ENCODE results near the gene CFAP68. TPM values are rescaled to one million over a fixed set of nuclear protein-coding genes. Genes with fewer than 3 reads are reported as not detected.

CFAP68 gene
- total and polyA plus RNA-seq, 2 of the 13 experiments (the other 11 are each of a cell fraction or from before 2014, with no cell fraction given): 22.2 to 25.6 TPM

DNA sequence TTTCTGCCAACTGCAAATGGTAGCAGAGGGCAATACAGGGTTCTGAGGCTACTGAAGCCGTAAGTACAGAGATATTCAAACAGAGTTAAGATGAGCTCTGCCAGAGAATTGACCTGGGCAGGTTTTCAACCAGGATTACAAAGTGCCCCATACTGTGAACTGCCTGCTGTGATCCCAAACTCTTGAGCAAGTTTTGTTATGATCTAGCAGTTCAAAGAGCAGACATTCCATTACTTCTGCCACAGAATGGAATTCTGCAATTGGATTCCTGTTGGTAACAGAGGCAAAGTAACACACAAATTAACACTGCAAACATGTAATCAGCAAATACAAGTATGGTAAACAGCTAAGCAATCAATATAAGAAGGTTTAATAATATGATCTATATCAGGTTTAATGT lies 39.2 kb upstream of the CFAP68 start (continued):
- TF ChIP-seq ZSCAN25 (CRISPR knock-in tag; IDR thresholded peaks at IDR 0.05) (peak; percentile 59; the same call in 1 of the 2 replicates), MTF1 (CRISPR knock-in tag; IDR thresholded peaks at IDR 0.05) (no peak), WIZ (CRISPR knock-in tag; IDR thresholded peaks at IDR 0.05) (no peak), NCOR1 (IDR thresholded peaks at IDR 0.05; ENCODE audit: borderline replicate concordance, low read length) (peak; percentile 83; the same call in 1 of the 2 replicates), TBX2 (CRISPR knock-in tag; IDR thresholded peaks at IDR 0.05; ENCODE audit: borderline replicate concordance) (peak; percentile 51; the same call in 1 of the 2 replicates), YEATS4 (CRISPR knock-in tag; IDR thresholded peaks at IDR 0.05; ENCODE audit: borderline replicate concordance) (no peak), ZNF746 (CRISPR knock-in tag; IDR thresholded peaks at IDR 0.05) (no peak), ZNF777 (CRISPR knock-in tag; IDR thresholded peaks at IDR 0.05) (no peak), MEIS1 (CRISPR knock-in tag; IDR thresholded peaks at IDR 0.05; ENCODE audit: borderline replicate concordance) (no peak), ZNF292 (CRISPR knock-in tag; IDR thresholded peaks at IDR 0.05; ENCODE audit: borderline replicate concordance, low read depth) (no peak), POLR2AphosphoS5 (IDR thresholded peaks at IDR 0.05; ENCODE audit: low read depth, low read length) (no peak), ZNF792 (CRISPR knock-in tag; IDR thresholded peaks at IDR 0.05) (0 out of 2 replicates have a peak, but pooled peaks have one; percentile 15), ZNF772 (CRISPR knock-in tag; IDR thresholded peaks at IDR 0.05) (no peak), PHF21A (CRISPR knock-in tag; IDR thresholded peaks at IDR 0.05) (no peak; the same call in 1 of the 2 replicates), ZNF256 (CRISPR knock-in tag; conservative IDR thresholded peaks at IDR 0.05) (no peak), ZNF205 (CRISPR knock-in tag; IDR thresholded peaks at IDR 0.05) (no peak), RFXANK (CRISPR knock-in tag; IDR thresholded peaks at IDR 0.05) (no peak)
- TF ChIP-seq, protein P1, sequence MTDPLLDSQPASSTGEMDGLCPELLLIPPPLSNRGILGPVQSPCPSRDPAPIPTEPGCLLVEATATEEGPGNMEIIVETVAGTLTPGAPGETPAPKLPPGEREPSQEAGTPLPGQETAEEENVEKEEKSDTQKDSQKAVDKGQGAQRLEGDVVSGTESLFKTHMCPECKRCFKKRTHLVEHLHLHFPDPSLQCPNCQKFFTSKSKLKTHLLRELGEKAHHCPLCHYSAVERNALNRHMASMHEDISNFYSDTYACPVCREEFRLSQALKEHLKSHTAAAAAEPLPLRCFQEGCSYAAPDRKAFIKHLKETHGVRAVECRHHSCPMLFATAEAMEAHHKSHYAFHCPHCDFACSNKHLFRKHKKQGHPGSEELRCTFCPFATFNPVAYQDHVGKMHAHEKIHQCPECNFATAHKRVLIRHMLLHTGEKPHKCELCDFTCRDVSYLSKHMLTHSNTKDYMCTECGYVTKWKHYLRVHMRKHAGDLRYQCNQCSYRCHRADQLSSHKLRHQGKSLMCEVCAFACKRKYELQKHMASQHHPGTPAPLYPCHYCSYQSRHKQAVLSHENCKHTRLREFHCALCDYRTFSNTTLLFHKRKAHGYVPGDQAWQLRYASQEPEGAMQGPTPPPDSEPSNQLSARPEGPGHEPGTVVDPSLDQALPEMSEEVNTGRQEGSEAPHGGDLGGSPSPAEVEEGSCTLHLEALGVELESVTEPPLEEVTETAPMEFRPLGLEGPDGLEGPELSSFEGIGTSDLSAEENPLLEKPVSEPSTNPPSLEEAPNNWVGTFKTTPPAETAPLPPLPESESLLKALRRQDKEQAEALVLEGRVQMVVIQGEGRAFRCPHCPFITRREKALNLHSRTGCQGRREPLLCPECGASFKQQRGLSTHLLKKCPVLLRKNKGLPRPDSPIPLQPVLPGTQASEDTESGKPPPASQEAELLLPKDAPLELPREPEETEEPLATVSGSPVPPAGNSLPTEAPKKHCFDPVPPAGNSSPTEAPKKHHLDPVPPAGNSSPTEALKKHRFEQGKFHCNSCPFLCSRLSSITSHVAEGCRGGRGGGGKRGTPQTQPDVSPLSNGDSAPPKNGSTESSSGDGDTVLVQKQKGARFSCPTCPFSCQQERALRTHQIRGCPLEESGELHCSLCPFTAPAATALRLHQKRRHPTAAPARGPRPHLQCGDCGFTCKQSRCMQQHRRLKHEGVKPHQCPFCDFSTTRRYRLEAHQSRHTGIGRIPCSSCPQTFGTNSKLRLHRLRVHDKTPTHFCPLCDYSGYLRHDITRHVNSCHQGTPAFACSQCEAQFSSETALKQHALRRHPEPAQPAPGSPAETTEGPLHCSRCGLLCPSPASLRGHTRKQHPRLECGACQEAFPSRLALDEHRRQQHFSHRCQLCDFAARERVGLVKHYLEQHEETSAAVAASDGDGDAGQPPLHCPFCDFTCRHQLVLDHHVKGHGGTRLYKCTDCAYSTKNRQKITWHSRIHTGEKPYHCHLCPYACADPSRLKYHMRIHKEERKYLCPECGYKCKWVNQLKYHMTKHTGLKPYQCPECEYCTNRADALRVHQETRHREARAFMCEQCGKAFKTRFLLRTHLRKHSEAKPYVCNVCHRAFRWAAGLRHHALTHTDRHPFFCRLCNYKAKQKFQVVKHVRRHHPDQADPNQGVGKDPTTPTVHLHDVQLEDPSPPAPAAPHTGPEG (CRISPR knock-in tag; IDR thresholded peaks at IDR 0.05): no peak
- TF ChIP-seq, protein P2, sequence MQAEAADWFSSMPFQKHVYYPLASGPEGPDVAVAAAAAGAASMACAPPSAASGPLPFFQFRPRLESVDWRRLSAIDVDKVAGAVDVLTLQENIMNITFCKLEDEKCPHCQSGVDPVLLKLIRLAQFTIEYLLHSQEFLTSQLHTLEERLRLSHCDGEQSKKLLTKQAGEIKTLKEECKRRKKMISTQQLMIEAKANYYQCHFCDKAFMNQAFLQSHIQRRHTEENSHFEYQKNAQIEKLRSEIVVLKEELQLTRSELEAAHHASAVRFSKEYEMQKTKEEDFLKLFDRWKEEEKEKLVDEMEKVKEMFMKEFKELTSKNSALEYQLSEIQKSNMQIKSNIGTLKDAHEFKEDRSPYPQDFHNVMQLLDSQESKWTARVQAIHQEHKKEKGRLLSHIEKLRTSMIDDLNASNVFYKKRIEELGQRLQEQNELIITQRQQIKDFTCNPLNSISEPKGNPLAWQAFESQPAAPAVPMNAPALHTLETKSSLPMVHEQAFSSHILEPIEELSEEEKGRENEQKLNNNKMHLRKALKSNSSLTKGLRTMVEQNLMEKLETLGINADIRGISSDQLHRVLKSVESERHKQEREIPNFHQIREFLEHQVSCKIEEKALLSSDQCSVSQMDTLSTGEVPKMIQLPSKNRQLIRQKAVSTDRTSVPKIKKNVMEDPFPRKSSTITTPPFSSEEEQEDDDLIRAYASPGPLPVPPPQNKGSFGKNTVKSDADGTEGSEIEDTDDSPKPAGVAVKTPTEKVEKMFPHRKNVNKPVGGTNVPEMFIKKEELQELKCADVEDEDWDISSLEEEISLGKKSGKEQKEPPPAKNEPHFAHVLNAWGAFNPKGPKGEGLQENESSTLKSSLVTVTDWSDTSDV (CRISPR knock-in tag; IDR thresholded peaks at IDR 0.05): no peak
- TF ChIP-seq, protein P3, sequence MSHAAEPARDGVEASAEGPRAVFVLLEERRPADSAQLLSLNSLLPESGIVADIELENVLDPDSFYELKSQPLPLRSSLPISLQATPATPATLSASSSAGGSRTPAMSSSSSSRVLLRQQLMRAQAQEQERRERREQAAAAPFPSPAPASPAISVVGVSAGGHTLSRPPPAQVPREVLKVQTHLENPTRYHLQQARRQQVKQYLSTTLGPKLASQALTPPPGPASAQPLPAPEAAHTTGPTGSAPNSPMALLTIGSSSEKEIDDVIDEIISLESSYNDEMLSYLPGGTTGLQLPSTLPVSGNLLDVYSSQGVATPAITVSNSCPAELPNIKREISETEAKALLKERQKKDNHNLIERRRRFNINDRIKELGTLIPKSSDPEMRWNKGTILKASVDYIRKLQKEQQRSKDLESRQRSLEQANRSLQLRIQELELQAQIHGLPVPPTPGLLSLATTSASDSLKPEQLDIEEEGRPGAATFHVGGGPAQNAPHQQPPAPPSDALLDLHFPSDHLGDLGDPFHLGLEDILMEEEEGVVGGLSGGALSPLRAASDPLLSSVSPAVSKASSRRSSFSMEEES (CRISPR knock-in tag; IDR thresholded peaks at IDR 0.05): no peak
- TF ChIP-seq, protein P4, sequence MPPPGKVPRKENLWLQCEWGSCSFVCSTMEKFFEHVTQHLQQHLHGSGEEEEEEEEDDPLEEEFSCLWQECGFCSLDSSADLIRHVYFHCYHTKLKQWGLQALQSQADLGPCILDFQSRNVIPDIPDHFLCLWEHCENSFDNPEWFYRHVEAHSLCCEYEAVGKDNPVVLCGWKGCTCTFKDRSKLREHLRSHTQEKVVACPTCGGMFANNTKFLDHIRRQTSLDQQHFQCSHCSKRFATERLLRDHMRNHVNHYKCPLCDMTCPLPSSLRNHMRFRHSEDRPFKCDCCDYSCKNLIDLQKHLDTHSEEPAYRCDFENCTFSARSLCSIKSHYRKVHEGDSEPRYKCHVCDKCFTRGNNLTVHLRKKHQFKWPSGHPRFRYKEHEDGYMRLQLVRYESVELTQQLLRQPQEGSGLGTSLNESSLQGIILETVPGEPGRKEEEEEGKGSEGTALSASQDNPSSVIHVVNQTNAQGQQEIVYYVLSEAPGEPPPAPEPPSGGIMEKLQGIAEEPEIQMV (CRISPR knock-in tag; IDR thresholded peaks at IDR 0.05; ENCODE audit: low read depth): no peak
